ENCODE results near the gene ARID3A.

Gene ARID3A

GRCh38 chr19:934865-935479 is 9.1 kb downstream of the ARID3A start:
- H3K4me3 ChIP-seq (ENCODE audit: low read depth, low read length) = no peak overlapping the region
- no peak for TF ChIP-seq CTCF (IDR thresholded peaks at IDR 0.05; ENCODE audit: low read depth, low read length)

DNA sequence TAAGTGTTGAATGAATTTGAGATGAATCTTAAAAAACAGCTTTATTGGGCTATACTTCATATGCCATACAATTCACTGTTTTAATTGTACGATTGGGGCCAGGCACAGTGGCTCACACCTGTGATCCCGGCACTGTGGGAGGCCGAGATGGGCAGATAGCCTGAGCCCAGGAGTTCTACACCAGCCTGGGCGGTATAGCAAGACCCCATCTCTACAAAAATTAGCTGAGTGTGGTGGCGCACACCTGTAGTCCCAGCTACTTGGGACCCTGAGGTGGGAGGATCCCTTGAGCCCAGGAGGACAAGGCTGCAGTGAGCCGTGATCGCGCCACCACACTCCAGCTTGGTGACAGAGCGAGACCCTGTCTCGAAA is 10.3 kb downstream of the ARID3A start:
- TF ChIP-seq CTCF (IDR thresholded peaks at IDR 0.05; ENCODE audit: low read depth, low read length) = no peak
- no peak overlapping the region for H3K4me3 ChIP-seq (ENCODE audit: low read depth, low read length)

DNA sequence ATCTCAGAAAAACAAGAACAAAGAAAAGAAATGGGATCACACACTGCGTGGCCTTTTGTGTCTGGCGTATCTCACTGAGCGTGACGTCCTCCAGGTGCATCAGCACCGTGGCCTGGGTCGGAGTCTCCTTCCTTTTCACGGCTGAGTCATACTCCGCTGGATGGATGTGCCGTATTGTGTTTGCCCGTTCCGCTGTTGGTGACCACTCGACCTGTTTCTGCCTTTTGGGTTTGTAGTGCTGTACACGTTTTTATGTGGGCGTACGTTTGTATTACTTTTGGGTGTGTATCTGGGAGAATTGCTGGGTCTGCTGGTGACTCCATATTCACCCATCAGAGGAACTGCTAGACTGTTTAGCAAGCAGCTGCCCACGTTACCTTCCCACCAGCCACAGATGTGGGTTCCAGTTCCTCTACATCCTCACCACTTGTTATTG is 11.4 kb downstream of the ARID3A start:
- no peak for TF ChIP-seq CTCF (IDR thresholded peaks at IDR 0.05; ENCODE audit: low read depth, low read length)

GRCh38 chr19:938233-938923 is 12.5 kb downstream of the ARID3A start:
- H3K4me3 ChIP-seq (ENCODE audit: low read depth, low read length) = no peak overlapping the region
- no peak for TF ChIP-seq CTCF (IDR thresholded peaks at IDR 0.05; ENCODE audit: low read depth, low read length)

More for the DNA sequence above, 11.4 kb downstream of the ARID3A start:
- no peak overlapping the region for H3K4me3 ChIP-seq (ENCODE audit: low read depth, low read length)

GRCh38 chr19:939439-939838 is 13.6 kb downstream of the ARID3A start:
- no peak for TF ChIP-seq CTCF (IDR thresholded peaks at IDR 0.05; ENCODE audit: low read depth, low read length)
- no peak overlapping the region for H3K4me3 ChIP-seq (ENCODE audit: low read depth, low read length)

GRCh38 chr19:939922-940321 is 14.1 kb downstream of the ARID3A start:
- TF ChIP-seq CTCF (IDR thresholded peaks at IDR 0.05; ENCODE audit: low read depth, low read length) = no peak
- no peak overlapping the region; the same call in 1 of the 2 replicates for H3K4me3 ChIP-seq (ENCODE audit: low read depth, low read length)

GRCh38 chr19:940591-941291 is 14.9 kb downstream of the ARID3A start:
- H3K4me3 ChIP-seq (ENCODE audit: low read depth, low read length) = peak overlapping the region; percentile 33
- TF ChIP-seq CTCF (IDR thresholded peaks at IDR 0.05; ENCODE audit: low read depth, low read length) = no peak
